Measurements from ENCODE around the gene ADGRG6.

ADGRG6 gene

DNA sequence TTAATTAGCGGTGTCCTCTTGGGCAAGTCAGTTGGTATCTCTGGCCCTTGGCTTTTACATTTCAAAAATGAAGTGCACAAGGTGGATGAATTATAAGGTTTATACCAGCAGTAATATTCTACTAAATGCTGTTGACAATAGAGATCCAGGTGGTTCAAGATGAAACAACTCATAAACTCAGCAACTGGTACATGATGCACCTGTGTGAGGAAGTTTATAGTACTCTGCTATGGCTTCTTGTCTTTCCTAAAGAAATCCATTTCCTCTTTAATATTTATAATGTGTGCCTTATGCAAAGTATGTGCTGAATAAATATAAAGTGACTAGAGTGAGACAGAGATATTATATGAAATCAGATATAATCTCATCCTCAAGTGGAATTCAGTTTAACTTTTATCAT, 48.5 kb downstream of the ADGRG6 start:
- DNase-seq: no peak

DNA sequence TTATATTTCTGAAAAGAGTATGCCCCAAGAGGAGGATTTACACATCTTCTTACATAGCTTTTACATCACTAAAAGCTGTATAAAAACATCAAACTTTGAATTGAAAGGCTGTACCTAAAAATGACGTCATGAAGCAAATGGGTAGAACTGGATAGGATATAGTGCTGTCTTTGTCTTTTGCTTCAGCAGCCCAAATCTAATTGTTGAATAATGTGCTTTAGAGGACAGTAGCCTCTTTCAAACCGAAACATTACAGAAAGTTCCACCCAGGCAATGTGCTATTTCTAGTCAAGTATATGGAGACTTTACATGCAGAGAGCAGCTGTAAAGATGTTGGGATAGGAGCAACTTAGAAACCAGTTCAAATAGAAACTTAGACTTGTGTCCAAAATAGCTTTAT, 51.9 kb downstream of the ADGRG6 start:
- no peak for DNase-seq

GRCh38 chr6:142354650-142355049, 52.8 kb downstream of the ADGRG6 start:
- no peak for DNase-seq

- DNase-seq: no peak
Observed at GRCh38 chr6:142355520-142356174, 53.8 kb downstream of the ADGRG6 start.

GRCh38 chr6:142356201-142356883, 54.5 kb downstream of the ADGRG6 start:
- no peak for DNase-seq

DNA sequence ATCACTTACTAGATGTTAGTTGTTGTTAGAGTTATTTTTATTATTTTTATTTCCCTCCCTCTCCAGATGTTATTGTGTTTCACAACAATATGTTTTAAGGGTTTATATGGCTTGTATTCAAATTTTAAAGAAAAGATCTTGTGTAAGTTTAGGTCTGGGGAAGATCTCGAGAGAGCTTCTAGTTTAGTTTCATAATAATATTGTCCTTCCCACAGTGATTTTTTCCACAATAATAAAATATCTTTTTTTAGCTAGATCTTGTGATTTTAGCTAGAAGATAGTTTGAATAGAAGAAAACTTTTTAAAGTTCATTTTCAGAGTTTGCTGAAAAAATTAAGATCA, 55.0 kb downstream of the ADGRG6 start:
- DNase-seq: no peak

DNA sequence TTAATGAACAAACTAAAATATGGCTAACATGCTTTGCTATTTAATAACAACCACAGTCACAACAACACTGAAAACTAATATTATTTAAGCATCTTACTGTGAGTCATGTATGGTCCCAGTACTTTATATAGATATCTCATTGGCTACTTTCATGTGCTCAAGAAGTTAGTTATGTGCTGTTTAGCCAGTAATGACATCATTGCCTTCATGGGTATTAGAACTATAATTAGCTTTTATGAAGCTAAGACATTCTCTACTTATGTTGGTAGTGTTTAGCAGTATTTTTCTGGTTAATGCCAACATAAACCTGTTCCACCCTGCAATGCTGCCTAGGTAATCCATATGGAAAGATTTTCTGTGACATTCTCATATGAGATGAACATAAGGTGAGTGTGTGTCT, 56.1 kb downstream of the ADGRG6 start:
- no peak for DNase-seq

- DNase-seq: no peak
Observed at GRCh38 chr6:142359271-142359960, 57.6 kb downstream of the ADGRG6 start.

DNA sequence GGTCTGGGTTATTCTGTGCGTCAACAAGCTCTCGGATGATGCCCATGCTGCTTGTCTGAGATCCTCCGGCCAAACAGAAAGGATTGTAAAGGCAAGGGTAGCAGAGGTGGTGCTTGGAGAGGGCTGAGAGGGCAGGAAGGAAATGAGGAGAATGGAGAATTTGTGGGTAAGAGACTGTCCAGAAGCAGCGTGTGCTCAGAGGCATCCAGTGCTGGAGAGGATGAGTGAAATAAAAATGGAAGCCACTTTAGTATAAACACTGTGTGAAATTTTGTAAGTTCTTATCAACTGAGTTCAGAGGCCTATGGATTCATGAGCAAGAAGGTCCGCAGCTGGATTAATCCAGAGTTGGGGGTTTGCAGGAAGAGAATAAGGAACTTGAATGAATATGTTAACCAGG, 59.5 kb downstream of the ADGRG6 start:
- DNase-seq: no peak

DNA sequence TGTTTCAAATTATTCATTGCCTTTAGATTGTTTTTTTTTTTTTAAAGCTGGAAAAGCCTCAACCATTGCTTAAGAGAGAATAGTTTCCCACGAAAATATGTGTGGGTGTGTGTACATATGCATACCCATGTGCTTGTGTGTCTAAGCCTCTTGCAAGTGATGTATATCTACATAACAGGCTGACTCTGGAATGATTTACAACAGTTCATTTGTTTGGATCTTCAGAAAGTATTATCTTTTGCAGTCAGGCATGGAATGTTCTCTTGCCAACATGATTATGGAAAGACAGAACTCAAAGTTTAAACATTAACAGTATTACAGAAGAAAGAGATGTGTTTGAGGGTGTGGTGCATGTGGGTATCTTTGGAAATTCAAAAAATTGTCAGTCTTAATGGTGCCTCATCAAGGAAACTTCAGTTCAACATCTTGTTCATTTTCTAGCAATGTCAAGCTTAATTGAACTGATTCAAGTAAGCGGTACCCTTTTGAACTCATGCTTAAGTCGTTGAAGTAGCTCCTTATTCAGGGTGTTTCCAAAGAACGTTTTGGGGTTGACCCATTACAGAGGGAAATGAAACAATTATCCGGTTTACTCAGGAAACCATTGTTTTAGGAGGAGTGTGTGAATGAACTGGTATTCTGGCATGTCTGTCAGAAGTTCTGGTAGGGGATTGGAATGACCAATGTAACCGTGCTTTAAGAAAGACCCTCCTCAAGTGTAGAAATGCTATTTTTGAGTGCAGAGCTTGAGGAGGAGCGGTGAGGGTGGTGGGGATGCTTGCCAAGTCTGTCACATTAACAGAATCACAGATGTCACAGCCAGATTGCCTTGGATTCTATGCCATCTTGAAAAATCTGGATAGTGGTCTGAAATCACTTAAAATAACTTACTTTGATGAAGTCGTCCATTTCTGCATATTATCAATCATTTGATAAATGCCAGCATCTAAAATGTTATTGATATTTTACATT, 60.3 kb downstream of the ADGRG6 start:
- no peak for DNase-seq

DNA sequence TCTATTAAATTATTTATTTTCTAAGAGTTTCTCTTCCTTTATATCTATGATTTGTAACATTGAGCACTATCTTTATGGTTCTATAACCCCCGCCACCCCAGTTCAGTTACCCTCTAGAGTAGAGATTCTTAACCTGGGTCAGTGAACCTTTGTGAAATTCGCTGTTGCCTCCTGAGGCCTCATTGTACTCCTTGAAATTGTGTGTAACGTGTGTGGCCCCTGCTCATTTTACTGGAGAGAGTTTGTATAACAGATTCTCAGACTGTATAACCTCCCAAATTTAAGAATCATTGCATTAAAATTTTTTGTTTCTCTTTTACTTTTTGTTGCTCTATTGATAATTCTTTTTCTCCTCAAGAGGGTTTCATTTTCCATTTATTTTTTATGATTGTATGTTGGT, 65.3 kb downstream of the ADGRG6 start:
- no peak for DNase-seq

- DNase-seq: no peak
Observed at GRCh38 chr6:142367501-142368018, 65.8 kb downstream of the ADGRG6 start.

- no peak for DNase-seq
Observed at GRCh38 chr6:142369266-142369665, 67.5 kb downstream of the ADGRG6 start.

DNA sequence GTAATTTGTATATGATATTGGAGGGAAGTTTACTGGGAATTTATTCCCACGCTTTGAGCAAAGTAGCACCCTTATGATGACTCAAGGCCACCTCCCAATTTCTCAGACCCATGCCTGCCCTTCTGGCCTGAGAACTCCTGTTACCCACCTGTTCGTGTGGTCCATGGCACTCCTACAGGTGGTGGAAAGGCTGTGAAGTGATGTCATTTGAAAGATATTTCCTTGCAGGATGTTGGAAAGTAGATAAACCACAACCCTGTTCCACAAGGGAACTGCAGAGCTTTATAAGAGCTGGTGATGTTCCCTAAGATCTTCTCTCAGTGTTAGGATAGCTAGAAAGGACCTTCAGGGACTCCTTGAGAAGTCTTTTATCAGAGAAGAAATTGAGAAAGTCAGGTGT, 70.5 kb downstream of the ADGRG6 start:
- DNase-seq: no peak

DNA sequence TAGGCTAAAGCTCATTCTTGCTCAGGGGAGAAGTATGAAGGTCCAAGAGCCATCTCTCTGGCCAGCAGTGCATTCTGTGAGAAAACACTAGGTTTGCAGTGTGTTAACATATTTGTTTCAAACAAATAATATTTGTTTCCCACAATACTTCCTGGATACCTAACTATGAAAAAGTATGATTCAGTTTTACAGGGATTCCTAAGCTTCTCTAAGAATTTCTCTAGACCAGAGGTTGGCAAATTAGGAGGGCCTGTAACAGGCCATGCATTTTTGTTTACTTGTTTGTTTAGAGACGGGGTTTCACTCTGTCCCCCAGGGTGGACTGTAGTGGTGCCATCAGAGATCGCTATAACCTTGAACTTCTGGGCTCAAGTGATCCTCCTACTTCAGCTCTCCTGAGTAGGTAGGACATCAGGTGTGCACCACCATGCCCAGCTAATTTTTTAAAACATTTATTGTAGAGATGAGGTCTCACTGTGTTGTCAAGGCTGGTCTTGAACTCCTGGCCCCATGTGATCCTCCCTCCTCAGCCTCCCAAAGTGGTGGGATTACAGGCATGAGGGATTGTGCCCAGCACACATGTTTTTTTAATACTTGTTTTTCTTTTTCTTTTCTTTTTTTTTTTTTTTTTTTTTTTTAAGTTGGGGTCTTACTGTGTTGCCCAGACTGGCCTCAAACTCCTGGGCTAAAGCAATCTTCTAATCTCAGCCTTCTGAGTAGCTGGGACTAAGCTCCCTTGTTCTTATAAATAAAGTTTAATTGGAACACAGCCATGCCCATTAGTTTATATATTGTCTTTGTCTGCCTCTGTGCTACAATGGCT, 71.7 kb downstream of the ADGRG6 start:
- no peak for DNase-seq

DNA sequence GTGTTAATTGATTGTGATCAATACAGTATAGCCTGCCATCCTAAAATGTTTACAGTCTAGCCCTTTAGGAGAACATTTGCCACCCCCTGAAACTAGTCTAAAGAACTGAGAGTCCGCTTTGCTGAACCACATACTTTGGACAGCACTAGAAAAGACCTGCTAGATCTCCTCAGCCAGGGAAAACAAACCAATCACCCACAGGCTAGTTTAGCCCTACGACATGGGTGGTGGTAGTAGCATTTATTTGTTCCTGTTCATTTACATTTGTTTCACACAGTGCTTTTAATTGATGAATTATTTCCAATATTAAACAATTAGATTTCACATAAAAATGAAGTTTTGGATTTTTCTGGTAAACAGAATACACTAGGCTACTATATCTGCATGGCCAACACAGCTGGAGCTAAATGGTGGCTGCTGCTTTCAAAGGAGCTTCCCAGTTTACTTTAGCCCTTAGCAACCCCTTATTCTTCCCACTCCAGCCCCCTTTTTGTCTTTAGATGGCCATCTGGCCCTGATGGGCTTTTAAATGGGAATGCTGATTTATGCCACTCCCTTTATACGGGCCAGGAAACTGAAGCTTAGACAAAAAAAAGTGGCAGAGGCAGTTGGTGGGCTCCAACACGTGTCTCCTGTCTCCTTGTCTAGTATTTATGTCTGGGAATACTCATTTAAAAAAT, 72.4 kb downstream of the ADGRG6 start:
- DNase-seq: no peak

- DNase-seq: no peak
Observed at GRCh38 chr6:142374965-142375733, 73.3 kb downstream of the ADGRG6 start.

DNA sequence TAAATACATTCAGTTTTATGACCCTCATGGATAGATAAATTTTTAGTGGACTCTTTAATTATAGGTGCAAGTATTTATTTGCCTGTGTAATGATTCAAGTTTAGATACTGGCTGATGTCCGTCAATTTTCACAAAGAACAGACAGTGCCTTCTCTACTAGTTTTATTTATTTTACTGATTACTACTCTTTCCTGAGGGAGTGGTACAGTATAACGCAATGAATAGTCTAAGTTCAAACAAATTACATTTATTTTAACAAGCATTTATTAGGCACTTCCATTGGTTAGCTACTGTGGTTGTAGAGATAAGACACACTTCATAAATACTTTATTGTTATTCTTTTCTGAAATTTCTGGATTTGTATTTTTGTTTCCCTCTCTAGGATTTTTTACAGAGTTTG, 74.3 kb downstream of the ADGRG6 start:
- DNase-seq: no peak

DNA sequence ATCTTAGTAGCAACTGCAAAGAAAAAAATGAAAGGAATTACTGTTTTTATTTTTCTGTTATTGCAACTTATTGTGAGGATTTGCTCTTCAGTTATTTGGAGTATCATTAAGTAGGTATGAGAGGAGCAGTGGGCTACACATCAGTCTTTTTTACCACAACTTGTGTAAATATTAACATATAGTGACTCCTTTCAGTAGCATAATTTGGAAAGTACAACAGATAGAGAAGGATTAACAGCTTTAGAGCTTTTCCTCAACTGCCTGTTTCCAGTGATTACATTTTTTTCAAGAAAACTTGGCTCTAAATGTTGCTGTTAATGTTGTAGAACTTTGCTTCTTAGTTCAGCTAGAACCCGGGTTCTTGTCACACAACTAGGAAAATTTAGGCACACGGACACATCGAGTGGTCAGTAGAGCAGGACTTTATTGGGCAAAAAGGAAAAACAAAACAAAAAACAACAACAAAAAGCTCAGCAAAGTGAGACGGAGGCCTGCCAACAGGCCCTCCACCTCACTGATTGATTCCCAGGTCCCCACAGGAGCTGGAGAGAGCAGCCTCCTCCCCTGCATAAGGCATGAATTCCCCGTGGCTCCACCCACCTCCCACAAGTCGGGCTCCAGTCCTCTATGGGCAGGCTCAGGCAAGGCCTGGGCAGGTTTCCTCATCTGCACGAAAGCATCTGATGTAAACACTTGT, 75.1 kb downstream of the ADGRG6 start:
- no peak for DNase-seq

GRCh38 chr6:142377497-142377848, 75.7 kb downstream of the ADGRG6 start:
- DNase-seq: no peak

Measured in activated CD4-positive, alpha-beta T cell treated with anti-CD3 and anti-CD28 coated beads, Interleukin-2, amount 50 U/mL, for 48 hours (primary cell).